Gastroesophageal sphincter (tissue), 3 donors: ENCODE results near the gene AIG1.

Experiments
- EP300 ChIP-seq: sonication (generic); formaldehyde crosslinking; IDR thresholded peaks from one replicate; pipeline ENCODE4 v1.6.1; 2017; ENCODE audit warnings: antibody characterized with exemption, mild to moderate bottlenecking
- POLR2A ChIP-seq, 2 donors: fragments of 450-650 bp; IDR thresholded peaks; one replicate each; pipeline ENCODE4 v1.6.1; 2017; ENCODE audit warnings: antibody characterized with exemption in 2 of 2, mild to moderate bottlenecking in 2 of 2, moderate library complexity in 1 of 2
- TF ChIP-seq, protein P1 (sequence below), 4 experiments: fragments of 200-600 bp in 2 of 4; fragments of 450-650 bp in 2 of 4; sonication (generic) in 1 of 4; IDR thresholded peaks; one replicate each; pipeline ENCODE4 v1.5.1; 2017 to 2019; ENCODE audit warnings: antibody characterized with exemption in 4 of 4, mild to moderate bottlenecking in 2 of 4, moderate library complexity in 2 of 4

GRCh38 chr6:143215771-143216170 lies 155.1 kb downstream of the AIG1 start:
- TF ChIP-seq, protein P1, sequence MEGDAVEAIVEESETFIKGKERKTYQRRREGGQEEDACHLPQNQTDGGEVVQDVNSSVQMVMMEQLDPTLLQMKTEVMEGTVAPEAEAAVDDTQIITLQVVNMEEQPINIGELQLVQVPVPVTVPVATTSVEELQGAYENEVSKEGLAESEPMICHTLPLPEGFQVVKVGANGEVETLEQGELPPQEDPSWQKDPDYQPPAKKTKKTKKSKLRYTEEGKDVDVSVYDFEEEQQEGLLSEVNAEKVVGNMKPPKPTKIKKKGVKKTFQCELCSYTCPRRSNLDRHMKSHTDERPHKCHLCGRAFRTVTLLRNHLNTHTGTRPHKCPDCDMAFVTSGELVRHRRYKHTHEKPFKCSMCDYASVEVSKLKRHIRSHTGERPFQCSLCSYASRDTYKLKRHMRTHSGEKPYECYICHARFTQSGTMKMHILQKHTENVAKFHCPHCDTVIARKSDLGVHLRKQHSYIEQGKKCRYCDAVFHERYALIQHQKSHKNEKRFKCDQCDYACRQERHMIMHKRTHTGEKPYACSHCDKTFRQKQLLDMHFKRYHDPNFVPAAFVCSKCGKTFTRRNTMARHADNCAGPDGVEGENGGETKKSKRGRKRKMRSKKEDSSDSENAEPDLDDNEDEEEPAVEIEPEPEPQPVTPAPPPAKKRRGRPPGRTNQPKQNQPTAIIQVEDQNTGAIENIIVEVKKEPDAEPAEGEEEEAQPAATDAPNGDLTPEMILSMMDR (IDR thresholded peaks at IDR 0.05), result no peak
- TF ChIP-seq POLR2A (IDR thresholded peaks at IDR 0.05) (no peak), EP300 (no peak)
